Measurements from ENCODE around the gene CTXN1.

- TF ChIP-seq CTCF (IDR thresholded peaks at IDR 0.05; ENCODE audit: insufficient read depth, low read length, poor library complexity, severe bottlenecking) (no peak), EZH2phosphoT487 (conservative IDR thresholded peaks at IDR 0.05; ENCODE audit: low read length) (no peak)
These were observed 47.9 kb upstream of the CTXN1 start for GRCh38 chr19:7973883-7974282.
